ENCODE measurements around the gene STRN4. TPM values are rescaled to one million over a fixed set of nuclear protein-coding genes. Genes with fewer than 3 reads are reported as not detected.

Gene STRN4
- polyA plus RNA-seq, 1 donor: 77.7 TPM

GRCh38 chr19:46674416-46675178 is 71.7 kb downstream of the STRN4 start:
- no peak for DNase-seq

- DNase-seq: no peak
These were observed 75.4 kb downstream of the STRN4 start for GRCh38 chr19:46670813-46671212.

Other genes starting within 250 kb of the STRN4 start
- gene CALM3, start 145.1 kb downstream of the STRN4 start, polyA plus RNA-seq (ENCODE audit: insufficient read length): 447 TPM
- gene PTGIR, start 121.4 kb downstream of the STRN4 start, polyA plus RNA-seq (ENCODE audit: insufficient read length): 1.7 TPM
- 2.9 TPM for gene GNG8, start 110.2 kb downstream of the STRN4 start, polyA plus RNA-seq (ENCODE audit: insufficient read length)
- 24.5 TPM for gene DACT3, start 85.3 kb downstream of the STRN4 start, polyA plus RNA-seq (ENCODE audit: insufficient read length)
- gene PRKD2, start 29.3 kb downstream of the STRN4 start, polyA plus RNA-seq (ENCODE audit: insufficient read length): 39.6 TPM
- 23.0 TPM for gene FKRP, start 393 bp downstream of the STRN4 start, polyA plus RNA-seq (ENCODE audit: insufficient read length)
- gene SLC1A5, start 42.1 kb upstream of the STRN4 start, polyA plus RNA-seq (ENCODE audit: insufficient read length): 34.3 TPM
- 92.9 TPM for gene AP2S1, start 104.4 kb upstream of the STRN4 start, polyA plus RNA-seq (ENCODE audit: insufficient read length)
- gene ARHGAP35, start 114.5 kb upstream of the STRN4 start, polyA plus RNA-seq (ENCODE audit: insufficient read length): 51.4 TPM

All from left kidney (tissue), 2 donors.